Chondrocyte (in vitro differentiated cells): ENCODE data around the gene HNMT. TPM values are rescaled to one million over a fixed set of nuclear protein-coding genes. Genes with fewer than 3 reads are reported as not detected.
"Not testable (repeated sequence)": the region's sequence is repeated elsewhere in the genome, so short reads cannot be mapped to it uniquely, and the experiment has no call there.

ENCODE experiments used
- DNase-seq: peaks from one replicate; pipeline ENCODE4 v3.0.0; 2021; ENCODE audit warnings: mixed read lengths, low spot score
- H3K27ac Mint-ChIP-seq: one replicate; pipeline ENCODE4 v1.8.0; 2021; ENCODE audit warnings: mild to moderate bottlenecking, moderate library complexity, mixed read lengths; ENCODE audit not compliant: unreplicated experiment
- H3K27me3 Mint-ChIP-seq: 2 replicates; pipeline ENCODE4 v1.8.0; 2021; ENCODE audit warnings: low read depth, mixed read lengths
- H3K36me3 Mint-ChIP-seq: 2 replicates; pipeline ENCODE4 v1.8.0; 2021; ENCODE audit warnings: low read depth, mixed read lengths
- H3K4me1 Mint-ChIP-seq: 2 replicates; pipeline ENCODE4 v1.8.0; 2021; ENCODE audit warnings: low read depth, mild to moderate bottlenecking, mixed read lengths
- H3K4me3 Mint-ChIP-seq: one replicate; pipeline ENCODE4 v1.8.0; 2021; ENCODE audit warnings: mild to moderate bottlenecking, moderate library complexity, mixed read lengths; ENCODE audit not compliant: unreplicated experiment
- H3K9me3 Mint-ChIP-seq: 2 replicates; pipeline ENCODE4 v1.8.0; 2021; ENCODE audit warnings: low read depth, mixed read lengths
- long read RNA-seq: library from polyadenylated mRNA; stranded (forward); transcript quantifications from one replicate; pipeline ENCODE4 v2.0.0, GENCODE V29; 2021
- total RNA-seq: library from RNA; stranded (reverse); gene quantifications from 3 replicates; pipeline ENCODE4 v1.2.1, GENCODE V29; 2021
- TF ChIP-seq, protein P1 (sequence below): fragments of 200-600 bp; sonication (generic); IDR thresholded peaks from 2 replicates; pipeline ENCODE4 v1.5.0; 2021; ENCODE audit warnings: antibody characterized with exemption, mild to moderate bottlenecking, moderate library complexity

HNMT gene
- 2.0 to 4.6 TPM (median 4.5 TPM) in 3 replicates for total RNA-seq
- long read RNA-seq, partial matches to known transcripts, result 0 of 4 reads
- long read RNA-seq, other reads (novel, unspliced or antisense), result 0 of 4 reads

DNA sequence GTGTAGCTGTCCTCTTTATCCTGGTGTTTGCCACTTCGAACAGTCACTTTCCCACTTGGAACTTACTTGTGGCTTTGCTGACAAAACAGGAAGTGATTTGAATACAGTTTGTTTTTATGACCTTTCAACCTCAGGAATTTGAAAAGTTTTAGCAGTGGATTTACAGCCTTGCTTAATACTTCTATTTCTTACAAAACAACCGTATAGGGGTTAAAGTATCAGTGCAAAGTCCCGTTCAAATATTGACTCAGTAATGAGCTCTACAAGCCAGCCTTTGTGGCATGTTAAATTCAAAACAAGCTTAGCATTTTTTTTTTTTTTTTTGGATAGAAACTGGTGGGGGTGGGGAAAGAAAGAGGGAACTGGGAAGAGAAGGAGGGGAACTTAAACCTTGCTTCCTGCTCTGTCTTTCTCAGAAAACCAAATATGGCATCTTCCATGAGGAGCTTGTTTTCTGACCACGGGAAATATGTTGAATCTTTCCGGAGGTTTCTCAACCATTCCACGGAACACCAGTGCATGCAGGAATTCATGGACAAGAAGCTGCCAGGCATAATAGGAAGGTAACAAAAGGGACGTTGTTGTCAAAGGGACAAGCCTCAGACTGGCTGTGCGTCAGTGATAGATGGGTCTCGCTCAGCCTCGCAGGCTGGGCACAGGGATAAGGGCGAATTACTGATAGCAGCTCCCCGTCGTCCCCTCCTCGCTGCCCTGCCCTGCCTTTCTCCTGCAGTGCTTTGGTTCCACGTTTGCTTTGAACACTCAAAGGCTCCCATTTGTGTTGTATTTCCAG lies at the start of gene HNMT:
TSS of gene HNMT (plus strand) at position 408 of the 793 bp plus-strand sequence. CDS start at position 427, 19 bp downstream.
- Mint-ChIP-seq H3K27ac (peak within 1 kb of the TSS; percentile 90), H3K36me3 (no peaks in the 10 kb centered on the region), H3K27me3 (no peaks in the 10 kb centered on the region), H3K9me3 (no peaks in the 10 kb centered on the region), H3K4me1 (peaks cover 32% of the 10 kb centered on the region), H3K4me3 (peak within 1 kb of the TSS; percentile 76)
- TF ChIP-seq, protein P1, sequence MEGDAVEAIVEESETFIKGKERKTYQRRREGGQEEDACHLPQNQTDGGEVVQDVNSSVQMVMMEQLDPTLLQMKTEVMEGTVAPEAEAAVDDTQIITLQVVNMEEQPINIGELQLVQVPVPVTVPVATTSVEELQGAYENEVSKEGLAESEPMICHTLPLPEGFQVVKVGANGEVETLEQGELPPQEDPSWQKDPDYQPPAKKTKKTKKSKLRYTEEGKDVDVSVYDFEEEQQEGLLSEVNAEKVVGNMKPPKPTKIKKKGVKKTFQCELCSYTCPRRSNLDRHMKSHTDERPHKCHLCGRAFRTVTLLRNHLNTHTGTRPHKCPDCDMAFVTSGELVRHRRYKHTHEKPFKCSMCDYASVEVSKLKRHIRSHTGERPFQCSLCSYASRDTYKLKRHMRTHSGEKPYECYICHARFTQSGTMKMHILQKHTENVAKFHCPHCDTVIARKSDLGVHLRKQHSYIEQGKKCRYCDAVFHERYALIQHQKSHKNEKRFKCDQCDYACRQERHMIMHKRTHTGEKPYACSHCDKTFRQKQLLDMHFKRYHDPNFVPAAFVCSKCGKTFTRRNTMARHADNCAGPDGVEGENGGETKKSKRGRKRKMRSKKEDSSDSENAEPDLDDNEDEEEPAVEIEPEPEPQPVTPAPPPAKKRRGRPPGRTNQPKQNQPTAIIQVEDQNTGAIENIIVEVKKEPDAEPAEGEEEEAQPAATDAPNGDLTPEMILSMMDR, result no peak
- DNase-seq, result no peak

DNA sequence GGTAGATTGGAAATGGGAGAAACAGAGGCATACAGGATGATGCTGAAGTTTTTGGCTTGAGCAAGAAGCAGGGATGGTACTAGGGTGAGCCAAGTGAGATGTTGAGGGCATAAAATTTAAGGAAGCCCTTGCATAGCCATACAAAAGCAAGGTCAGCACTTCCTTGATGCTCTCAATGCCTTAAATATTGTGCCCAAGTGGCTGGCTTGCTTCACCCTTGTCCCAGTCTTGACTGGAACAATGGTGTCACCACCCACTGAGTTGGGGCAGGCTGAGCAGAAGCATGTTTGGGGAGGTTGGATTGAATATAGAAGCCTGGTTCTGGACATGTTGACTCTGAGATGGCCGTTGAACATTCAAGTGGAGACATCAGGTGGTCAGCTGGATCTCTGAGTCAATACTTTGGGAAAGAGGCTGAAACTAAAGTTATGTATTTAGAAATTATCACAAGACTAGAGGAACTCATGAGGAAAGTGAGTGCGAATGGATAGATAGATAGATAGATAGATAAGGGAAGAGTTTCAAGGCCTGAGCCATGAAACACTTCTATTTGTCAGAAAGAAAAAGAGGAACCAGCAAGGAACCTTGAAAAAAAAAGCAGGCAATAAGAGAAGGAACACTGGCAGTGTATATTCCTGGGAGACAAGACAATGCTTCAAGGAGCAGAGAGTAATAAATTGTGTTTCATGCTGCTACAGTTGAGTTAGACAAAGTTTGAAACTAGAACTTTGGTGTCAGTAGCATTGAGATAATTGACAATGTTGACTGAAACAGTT lies 43.0 kb upstream of the HNMT start:
- Mint-ChIP-seq H3K36me3 (peaks cover 2% of the 10 kb centered on the region), H3K27ac (no peak overlapping the region), H3K9me3 (no peaks in the 10 kb centered on the region), H3K27me3 (peaks cover 21% of the 10 kb centered on the region), H3K4me3 (no peak overlapping the region), H3K4me1 (no peaks in the 10 kb centered on the region)
- no peak for DNase-seq
- TF ChIP-seq, protein P1, result no peak

DNA sequence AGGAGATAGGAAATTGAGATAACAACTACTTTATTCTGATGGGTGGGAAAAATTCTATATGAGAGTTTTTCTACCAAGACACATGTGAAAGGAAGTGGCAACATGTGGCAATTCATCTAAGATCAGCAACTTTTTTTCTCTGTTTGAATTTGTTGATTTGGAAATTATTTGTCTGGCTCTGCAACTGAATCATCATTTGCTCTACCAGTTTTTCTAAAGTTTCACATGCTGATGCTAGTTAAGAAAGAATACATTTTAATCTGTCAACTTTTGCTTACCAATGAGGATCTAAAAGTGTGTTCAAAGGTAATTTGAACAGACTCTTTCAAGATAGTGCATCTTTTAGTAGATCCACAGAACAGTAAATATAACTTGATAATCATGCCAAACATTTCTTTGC lies 42.1 kb upstream of the HNMT start:
- not testable (repeated sequence) for H3K36me3 Mint-ChIP-seq, H3K9me3 Mint-ChIP-seq, DNase-seq, H3K27ac Mint-ChIP-seq, H3K4me3 Mint-ChIP-seq, H3K4me1 Mint-ChIP-seq
- peaks cover 14% of the 10 kb centered on the region for H3K27me3 Mint-ChIP-seq

DNA sequence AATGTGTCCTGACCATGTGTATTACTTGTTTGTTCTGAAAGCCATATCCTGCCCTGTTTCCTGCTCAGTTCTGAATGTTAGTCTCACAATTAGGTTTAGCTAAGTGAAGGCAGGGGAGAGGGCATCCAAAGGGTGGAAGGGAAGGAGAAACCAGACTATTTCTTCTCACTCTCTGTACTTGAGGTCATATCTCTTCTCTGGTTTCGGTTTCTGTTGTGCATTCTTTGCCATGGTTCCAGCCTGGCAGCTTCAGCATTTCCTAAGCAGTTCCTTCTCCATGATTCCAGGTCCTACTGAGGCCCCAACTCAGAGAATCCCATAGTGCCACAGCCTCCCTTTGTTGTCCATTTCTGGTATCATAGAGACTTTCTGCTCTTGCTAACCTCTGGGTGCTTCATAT lies 40.3 kb upstream of the HNMT start:
- no peak overlapping the region for H3K27ac Mint-ChIP-seq
- DNase-seq, result no peak
- H3K4me3 Mint-ChIP-seq, result no peak overlapping the region
- H3K4me1 Mint-ChIP-seq, result peaks cover 7% of the 10 kb centered on the region
- peaks cover 14% of the 10 kb centered on the region for H3K27me3 Mint-ChIP-seq
- TF ChIP-seq, protein P1, result no peak
- no peaks in the 10 kb centered on the region for H3K9me3 Mint-ChIP-seq
- H3K36me3 Mint-ChIP-seq, result no peaks in the 10 kb centered on the region

DNA sequence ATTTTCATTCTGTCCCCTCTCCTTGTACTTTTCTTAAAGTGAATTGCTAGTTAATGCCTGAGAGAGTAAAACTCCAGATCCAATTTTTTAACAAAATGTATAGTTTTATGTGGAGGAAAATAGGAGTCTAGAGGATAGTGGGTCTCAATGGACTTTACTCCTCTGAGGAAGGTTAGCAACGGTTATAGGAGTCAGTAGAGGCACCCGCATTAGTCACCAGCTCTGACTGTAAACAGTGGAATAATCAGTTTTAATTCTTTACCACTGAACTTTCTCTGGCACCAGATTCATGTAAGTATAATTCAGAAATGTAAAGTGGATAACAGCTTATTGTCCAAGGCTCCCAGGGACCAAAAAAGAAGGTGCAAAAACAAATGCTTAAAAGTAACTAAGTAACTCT lies 38.7 kb upstream of the HNMT start:
- Mint-ChIP-seq H3K36me3 (no peaks in the 10 kb centered on the region), H3K27ac (no peak overlapping the region), H3K4me3 (no peak overlapping the region), H3K9me3 (no peaks in the 10 kb centered on the region), H3K4me1 (peaks cover 14% of the 10 kb centered on the region), H3K27me3 (peaks cover 11% of the 10 kb centered on the region)
- TF ChIP-seq, protein P1, result no peak
- DNase-seq, result no peak
